Effector memory CD4-positive, alpha-beta T cell (primary cell): ENCODE measurements around the gene PAX6.

Experiments used
- DNase-seq, 3 donors: peaks; one replicate each; pipeline ENCODE4 v3.0.0-alpha.2; 2020
- H3K27ac ChIP-seq: 2 replicates; pipeline ENCODE4 v1.7.0; 2013; ENCODE audit warnings: mild to moderate bottlenecking, low read length, moderate library complexity; ENCODE audit not compliant: insufficient read depth, poor library complexity, severe bottlenecking
- H3K27me3 ChIP-seq: replicated peaks from 2 replicates; pipeline ENCODE4 v1.7.0; 2013; ENCODE audit warnings: mild to moderate bottlenecking, low read length; ENCODE audit not compliant: insufficient read depth, control insufficient read depth, poor library complexity, severe bottlenecking
- H3K36me3 ChIP-seq: 2 replicates; pipeline ENCODE4 v1.7.0; 2013; ENCODE audit warnings: mild to moderate bottlenecking, low read length, moderate library complexity; ENCODE audit not compliant: control insufficient read depth, insufficient read depth
- H3K4me1 ChIP-seq: 2 replicates; pipeline ENCODE4 v1.7.0; 2013; ENCODE audit warnings: low read length, mild to moderate bottlenecking; ENCODE audit not compliant: control insufficient read depth, insufficient read depth, poor library complexity, severe bottlenecking
- H3K4me3 ChIP-seq: 2 replicates; pipeline ENCODE4 v1.7.0; 2013; ENCODE audit warnings: low read length, low read depth, mild to moderate bottlenecking; ENCODE audit not compliant: insufficient read depth, poor library complexity, severe bottlenecking
- H3K9me3 ChIP-seq: 2 replicates; pipeline ENCODE4 v1.7.0; 2013; ENCODE audit warnings: mild to moderate bottlenecking, low read length, moderate library complexity; ENCODE audit not compliant: control insufficient read depth

Gene PAX6

DNA sequence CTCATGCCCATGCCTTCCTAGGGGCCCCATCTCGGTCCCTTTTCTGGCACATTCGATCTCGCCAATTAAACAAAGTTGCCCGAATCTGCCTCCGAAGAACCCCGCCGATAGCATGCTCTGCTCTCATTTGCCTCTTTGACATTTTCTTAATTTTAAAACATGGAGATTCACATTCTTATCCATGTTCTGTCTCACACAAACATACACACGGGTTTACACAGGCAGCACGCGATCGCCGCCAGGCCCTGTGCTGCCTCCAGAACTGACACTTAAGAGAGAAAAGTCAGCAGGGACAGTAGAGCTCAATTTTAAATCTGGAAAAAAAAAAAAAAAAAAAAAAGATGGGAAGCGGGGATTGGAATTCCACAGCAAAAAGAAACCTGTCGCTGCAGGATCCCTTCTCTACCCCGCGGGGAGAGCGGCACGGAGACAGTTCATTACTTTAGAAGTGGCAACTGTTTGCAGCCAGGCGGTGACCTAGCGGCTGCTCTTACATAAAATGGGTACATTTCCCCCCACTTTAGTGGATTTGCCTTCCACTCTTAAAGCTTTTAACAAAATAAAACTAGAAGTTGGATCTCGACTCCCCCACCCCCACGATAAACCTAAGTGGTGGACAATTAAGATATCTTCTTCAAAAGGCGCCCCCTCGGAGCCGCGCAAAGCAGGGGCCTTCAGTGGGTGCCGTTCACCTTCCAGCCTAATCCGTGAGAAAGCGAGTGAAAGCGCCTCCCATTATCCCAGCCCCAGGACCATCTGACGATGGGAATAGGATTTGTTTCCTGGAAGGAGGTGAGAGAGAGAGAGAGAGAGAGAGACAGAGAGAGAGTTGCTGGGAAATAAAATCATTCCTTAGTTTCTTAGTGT is 13.7 kb downstream of the PAX6 start:
- Histone ChIP-seq H3K27ac (no peak overlapping the region), H3K4me1 (peaks cover 7% of the 10 kb centered on the region), H3K27me3 (peaks cover 65% of the 10 kb centered on the region), H3K9me3 (no peaks in the 10 kb centered on the region), H3K36me3 (no peaks in the 10 kb centered on the region), H3K4me3 (no peak overlapping the region)
- DNase-seq = no peak

DNA sequence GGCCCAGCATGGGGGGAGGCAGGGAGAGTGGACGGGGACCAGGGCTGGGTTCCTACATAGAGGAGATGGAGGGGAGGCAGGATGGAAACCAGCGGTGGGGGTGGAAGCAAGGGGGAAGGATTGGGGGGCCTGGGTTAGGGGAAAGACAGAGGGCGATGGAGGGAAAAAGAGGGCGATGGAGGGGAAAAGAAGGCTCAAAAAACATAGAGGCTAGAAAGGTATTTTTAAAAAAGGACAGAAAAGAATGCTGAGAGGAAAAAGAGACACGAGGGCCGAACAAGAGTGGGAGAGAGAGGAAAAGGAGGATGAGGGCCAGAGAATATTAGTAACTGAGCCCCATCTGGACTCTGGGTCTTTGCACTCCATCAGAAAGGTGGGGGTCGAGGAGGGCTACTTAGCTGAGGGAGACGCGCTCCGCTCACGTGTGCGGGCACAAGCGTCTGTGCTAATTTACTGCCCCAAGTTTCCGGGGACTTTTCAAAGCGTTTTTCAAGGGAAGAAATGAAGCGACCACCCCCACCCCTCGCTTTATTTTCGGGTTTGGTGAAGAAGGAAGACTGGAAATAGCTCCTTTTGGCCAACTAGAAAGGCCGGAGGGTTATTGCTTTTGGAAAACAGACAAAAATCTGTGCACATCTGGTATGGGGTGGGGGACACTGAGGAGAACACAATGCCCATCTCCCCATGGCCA is 14.5 kb downstream of the PAX6 start:
- H3K4me1 ChIP-seq = peaks cover 7% of the 10 kb centered on the region
- peaks cover 58% of the 10 kb centered on the region for H3K27me3 ChIP-seq
- H3K36me3 ChIP-seq = no peaks in the 10 kb centered on the region
- no peak overlapping the region for H3K27ac ChIP-seq
- no peaks in the 10 kb centered on the region for H3K9me3 ChIP-seq
- DNase-seq = no peak
- H3K4me3 ChIP-seq = no peak overlapping the region

DNA sequence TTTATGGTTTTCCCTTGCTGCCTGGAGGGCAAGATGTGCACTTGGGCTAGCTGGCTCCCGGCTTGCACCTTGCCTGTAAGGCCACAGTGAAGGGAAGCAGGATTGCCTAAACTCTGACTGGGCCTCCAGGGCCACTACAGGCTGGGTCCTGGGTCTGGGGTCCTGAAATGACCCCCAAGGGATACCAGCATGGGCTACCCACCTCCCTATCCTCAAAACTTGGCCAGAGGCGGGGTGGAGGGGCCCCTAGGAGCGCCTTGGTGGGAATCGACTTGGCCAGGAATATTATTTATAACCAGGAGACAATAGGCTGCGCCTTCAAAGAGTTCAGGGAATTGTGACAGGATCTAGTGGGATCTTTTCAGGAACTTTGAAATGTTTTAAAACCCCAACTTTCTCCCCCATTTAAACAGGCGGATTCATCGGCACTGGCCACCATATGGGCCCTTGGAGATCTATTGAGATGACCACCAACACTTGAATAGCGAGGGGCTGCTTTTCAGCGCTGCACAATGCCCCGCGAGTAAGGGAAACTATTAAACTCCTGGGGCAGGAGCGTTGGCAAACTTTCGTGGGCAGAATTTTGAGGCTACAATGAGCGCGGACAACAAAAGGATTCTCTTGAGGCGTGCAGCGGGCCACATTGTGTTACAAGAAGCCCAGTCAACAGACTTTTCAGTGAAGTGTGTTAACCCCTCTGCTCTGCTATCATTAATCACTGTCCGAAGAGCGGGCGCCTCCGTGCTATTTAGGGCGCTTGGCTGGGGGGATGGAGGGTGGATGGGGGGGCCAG is 15.2 kb downstream of the PAX6 start:
- peaks cover 7% of the 10 kb centered on the region for H3K4me1 ChIP-seq
- H3K4me3 ChIP-seq = no peak overlapping the region
- no peak overlapping the region for H3K27ac ChIP-seq
- H3K36me3 ChIP-seq = no peaks in the 10 kb centered on the region
- peaks cover 50% of the 10 kb centered on the region for H3K27me3 ChIP-seq
- H3K9me3 ChIP-seq = no peaks in the 10 kb centered on the region
- no peak for DNase-seq

DNA sequence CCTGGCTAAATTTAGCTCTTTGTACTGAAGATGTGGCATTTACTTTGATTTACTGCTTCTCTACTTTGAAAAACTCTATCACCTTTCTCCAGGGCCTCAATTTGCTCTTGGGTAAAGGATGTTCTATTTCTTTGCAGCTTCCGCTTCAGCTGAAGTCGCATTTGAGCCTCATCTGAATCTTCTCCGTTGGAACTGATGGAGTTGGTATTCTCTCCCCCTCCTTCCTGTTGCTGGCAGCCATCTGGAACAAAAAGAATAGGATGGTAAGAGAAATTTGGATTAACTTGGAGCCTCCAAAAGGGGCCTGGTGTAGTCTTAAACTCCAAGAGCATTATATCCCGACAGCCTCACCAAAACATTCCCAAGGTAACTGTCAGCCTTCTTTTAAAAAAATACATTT is 16.6 kb downstream of the PAX6 start:
- Histone ChIP-seq H3K9me3 (no peaks in the 10 kb centered on the region), H3K27me3 (peaks cover 39% of the 10 kb centered on the region), H3K27ac (no peak overlapping the region), H3K4me3 (no peak overlapping the region), H3K36me3 (no peaks in the 10 kb centered on the region), H3K4me1 (peaks cover 7% of the 10 kb centered on the region)
- no peak for DNase-seq

DNA sequence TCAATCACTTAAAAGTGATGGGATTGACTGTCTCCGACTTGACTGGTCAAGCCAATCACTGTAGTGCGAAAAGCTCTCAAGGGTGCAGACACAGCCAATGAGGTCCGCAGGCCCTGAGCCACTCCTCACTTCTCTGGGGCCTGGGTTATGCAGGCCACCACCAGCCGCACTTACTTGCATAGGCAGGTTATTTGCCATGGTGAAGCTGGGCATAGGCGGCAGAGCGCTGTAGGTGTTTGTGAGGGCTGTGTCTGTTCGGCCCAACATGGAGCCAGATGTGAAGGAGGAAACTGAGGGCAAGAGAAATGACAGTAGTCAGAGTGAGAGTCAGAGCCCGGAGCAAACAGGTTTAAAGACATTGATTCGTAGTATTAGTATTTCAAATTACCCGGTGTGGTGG is 17.9 kb downstream of the PAX6 start:
- H3K36me3 ChIP-seq = no peaks in the 10 kb centered on the region
- peaks cover 2% of the 10 kb centered on the region for H3K4me1 ChIP-seq
- H3K27ac ChIP-seq = no peak overlapping the region
- H3K27me3 ChIP-seq = peaks cover 29% of the 10 kb centered on the region
- DNase-seq = no peak
- H3K9me3 ChIP-seq = no peaks in the 10 kb centered on the region
- no peak overlapping the region for H3K4me3 ChIP-seq

DNA sequence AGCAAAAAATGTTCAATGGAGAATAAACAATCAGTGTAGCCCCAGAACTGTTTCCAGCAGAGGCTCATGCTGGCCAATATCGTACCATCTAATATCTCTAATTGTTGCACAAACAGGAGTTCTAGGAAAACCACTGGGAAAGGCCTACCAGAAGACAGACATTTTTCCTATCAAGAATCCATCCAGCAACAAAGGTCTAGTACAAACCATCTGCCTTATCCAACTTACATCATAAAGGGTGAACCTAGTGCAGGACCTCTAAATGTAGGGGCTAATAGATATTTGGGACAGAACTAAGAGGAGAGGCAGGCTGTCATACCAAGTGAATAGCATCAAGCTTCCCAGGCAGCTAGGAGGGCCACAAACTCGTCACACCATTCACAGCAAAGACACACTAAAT is 18.7 kb downstream of the PAX6 start:
- Histone ChIP-seq H3K36me3 (no peaks in the 10 kb centered on the region), H3K4me3 (no peak overlapping the region), H3K9me3 (no peaks in the 10 kb centered on the region), H3K27me3 (peaks cover 22% of the 10 kb centered on the region), H3K4me1 (no peaks in the 10 kb centered on the region), H3K27ac (no peak overlapping the region)
- DNase-seq = no peak

DNA sequence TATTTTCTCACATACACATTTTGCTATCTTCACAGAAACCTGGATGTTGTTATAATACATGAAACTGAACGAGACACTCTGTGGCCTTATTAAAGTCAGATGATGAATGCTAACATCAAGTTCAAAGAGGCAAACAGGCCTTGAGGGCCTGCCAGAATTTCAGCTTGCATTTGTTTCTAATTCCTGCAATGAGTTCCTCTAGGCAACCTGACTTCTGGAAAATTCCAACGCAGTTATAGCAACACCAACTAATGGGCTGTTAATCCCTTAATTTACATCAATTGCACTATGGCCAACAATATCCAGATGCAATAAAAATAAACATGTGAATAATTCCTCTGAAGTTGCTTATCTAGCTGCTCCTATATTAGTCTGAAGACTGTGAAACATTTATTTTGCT is 19.1 kb downstream of the PAX6 start:
- no peak overlapping the region for H3K27ac ChIP-seq
- DNase-seq = no peak
- no peak overlapping the region for H3K4me3 ChIP-seq
- H3K9me3 ChIP-seq = no peaks in the 10 kb centered on the region
- H3K36me3 ChIP-seq = no peaks in the 10 kb centered on the region
- peaks cover 19% of the 10 kb centered on the region for H3K27me3 ChIP-seq
- no peaks in the 10 kb centered on the region for H3K4me1 ChIP-seq

DNA sequence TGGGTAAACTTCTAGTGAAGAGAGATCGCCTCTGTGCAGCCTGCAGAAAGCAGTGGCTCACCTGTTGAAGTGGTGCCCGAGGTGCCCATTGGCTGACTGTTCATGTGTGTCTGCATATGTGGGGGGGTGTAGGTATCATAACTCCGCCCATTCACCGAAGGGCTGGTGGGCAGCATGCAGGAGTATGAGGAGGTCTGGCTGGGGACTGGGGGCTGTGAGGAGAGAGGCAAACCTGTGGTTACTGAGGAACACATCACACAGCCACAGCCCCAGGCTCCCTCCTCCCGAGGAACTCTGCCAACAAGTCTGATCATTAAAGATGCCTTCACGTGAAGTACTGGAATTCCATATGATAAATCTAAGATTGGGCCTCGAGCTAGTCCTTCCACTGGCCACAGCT is 20.5 kb downstream of the PAX6 start:
- no peak for DNase-seq
- Histone ChIP-seq H3K36me3 (no peaks in the 10 kb centered on the region), H3K4me1 (no peaks in the 10 kb centered on the region), H3K27me3 (peaks cover 6% of the 10 kb centered on the region), H3K9me3 (no peaks in the 10 kb centered on the region), H3K4me3 (no peak overlapping the region), H3K27ac (no peak overlapping the region)

DNA sequence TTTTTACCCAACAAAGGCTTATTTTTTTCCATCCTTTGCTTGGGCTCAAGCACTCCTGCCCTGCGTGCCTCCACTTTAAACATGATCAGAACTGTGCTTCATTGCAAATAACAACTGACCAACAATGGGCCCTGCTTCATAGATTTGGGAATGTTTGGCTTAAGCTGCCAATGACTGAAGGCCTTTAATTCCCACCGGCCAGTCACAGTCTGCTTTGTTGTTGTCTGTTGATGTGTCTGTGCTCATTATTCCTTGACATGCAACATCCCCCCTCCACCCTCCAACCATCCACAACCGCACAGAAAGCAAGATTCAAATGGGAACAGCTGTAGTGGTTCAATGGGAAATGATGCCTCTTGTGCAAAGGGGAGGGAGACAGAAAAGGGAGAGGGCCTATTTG is 23.0 kb downstream of the PAX6 start:
- no peaks in the 10 kb centered on the region for H3K36me3 ChIP-seq
- no peak for DNase-seq

More for the DNA sequence above, 23.0 kb downstream of the PAX6 start:
- no peak overlapping the region for H3K4me3 ChIP-seq
- H3K4me1 ChIP-seq = no peaks in the 10 kb centered on the region
- H3K9me3 ChIP-seq = no peaks in the 10 kb centered on the region
- peaks cover under 1% of the 10 kb centered on the region for H3K27me3 ChIP-seq
- H3K27ac ChIP-seq = no peak overlapping the region
